Large intestine (tissue), 12 donors: Measurements from ENCODE around the gene APLF. TPM values are rescaled to one million over a fixed set of nuclear protein-coding genes. Genes with fewer than 3 reads are reported as not detected.

Experiments
- DNase-seq, 2 donors: peaks; one replicate each; pipeline versions ENCODE4 v3.0.0 to v3.0.0-alpha.2; 2013
- H3K27ac ChIP-seq: one replicate; pipeline ENCODE4 v1.5.1; 2013; ENCODE audit warnings: low read length
- H3K27me3 ChIP-seq: 2 replicates; pipeline ENCODE4 v1.6.1; 2013; ENCODE audit warnings: low read length; ENCODE audit not compliant: control insufficient read depth, insufficient read depth
- H3K36me3 ChIP-seq: 2 replicates; pipeline ENCODE4 v1.6.1; 2013; ENCODE audit warnings: low read length; ENCODE audit not compliant: control insufficient read depth, insufficient read depth
- H3K4me1 ChIP-seq: one replicate; pipeline ENCODE4 v1.6.1; 2013; ENCODE audit warnings: low read length; ENCODE audit not compliant: control insufficient read depth, insufficient read depth
- H3K4me3 ChIP-seq: one replicate; pipeline ENCODE4 v1.5.1; 2013; ENCODE audit warnings: low read length
- H3K9me3 ChIP-seq: one replicate; pipeline ENCODE4 v1.6.1; 2013; ENCODE audit warnings: mild to moderate bottlenecking, low read depth, low read length, moderate library complexity; ENCODE audit not compliant: control insufficient read depth
- WGBS: methylation state at CpG from one replicate; pipeline ENCODE4 v1.1.5; 2013; ENCODE audit warnings: low lambda C conversion rate; ENCODE audit not compliant: insufficient coverage; 5-methylcytosine and 5-hydroxymethylcytosine counted together
- long read RNA-seq, 11 donors: transcript quantifications; one replicate each; lab custom pipeline, GENCODE V29; 2026
- polyA plus RNA-seq: library from polyadenylated mRNA; unstranded; fragments of 120-200 nt; gene quantifications from one replicate; pipeline ENCODE4 v1.2.1, GENCODE V29; 2013

APLF gene, protein sequence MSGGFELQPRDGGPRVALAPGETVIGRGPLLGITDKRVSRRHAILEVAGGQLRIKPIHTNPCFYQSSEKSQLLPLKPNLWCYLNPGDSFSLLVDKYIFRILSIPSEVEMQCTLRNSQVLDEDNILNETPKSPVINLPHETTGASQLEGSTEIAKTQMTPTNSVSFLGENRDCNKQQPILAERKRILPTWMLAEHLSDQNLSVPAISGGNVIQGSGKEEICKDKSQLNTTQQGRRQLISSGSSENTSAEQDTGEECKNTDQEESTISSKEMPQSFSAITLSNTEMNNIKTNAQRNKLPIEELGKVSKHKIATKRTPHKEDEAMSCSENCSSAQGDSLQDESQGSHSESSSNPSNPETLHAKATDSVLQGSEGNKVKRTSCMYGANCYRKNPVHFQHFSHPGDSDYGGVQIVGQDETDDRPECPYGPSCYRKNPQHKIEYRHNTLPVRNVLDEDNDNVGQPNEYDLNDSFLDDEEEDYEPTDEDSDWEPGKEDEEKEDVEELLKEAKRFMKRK
- 2.0 TPM for polyA plus RNA-seq
- long read RNA-seq, donor 1, partial matches to known transcripts, result 0 of 2 reads
- long read RNA-seq, donor 1, other reads (novel, unspliced or antisense), result 0 of 2 reads
- long read RNA-seq, donor 2, result 0 reads
- long read RNA-seq, donor 3, result 0 reads
- long read RNA-seq, donor 4, result 0 reads
- long read RNA-seq, donor 5, result 0 reads
- long read RNA-seq, donor 6, partial matches to known transcripts, result 0 of 1 reads
- long read RNA-seq, donor 6, other reads (novel, unspliced or antisense), result 0 of 1 reads
- long read RNA-seq, donor 7, result 0 reads
- long read RNA-seq, donor 8, partial matches to known transcripts, result 0 of 1 reads
- long read RNA-seq, donor 8, other reads (novel, unspliced or antisense), result 0 of 1 reads
- long read RNA-seq, donor 9, result 0 reads
- long read RNA-seq, donor 10, result 0 reads
- long read RNA-seq, donor 11, result 0 reads

DNA sequence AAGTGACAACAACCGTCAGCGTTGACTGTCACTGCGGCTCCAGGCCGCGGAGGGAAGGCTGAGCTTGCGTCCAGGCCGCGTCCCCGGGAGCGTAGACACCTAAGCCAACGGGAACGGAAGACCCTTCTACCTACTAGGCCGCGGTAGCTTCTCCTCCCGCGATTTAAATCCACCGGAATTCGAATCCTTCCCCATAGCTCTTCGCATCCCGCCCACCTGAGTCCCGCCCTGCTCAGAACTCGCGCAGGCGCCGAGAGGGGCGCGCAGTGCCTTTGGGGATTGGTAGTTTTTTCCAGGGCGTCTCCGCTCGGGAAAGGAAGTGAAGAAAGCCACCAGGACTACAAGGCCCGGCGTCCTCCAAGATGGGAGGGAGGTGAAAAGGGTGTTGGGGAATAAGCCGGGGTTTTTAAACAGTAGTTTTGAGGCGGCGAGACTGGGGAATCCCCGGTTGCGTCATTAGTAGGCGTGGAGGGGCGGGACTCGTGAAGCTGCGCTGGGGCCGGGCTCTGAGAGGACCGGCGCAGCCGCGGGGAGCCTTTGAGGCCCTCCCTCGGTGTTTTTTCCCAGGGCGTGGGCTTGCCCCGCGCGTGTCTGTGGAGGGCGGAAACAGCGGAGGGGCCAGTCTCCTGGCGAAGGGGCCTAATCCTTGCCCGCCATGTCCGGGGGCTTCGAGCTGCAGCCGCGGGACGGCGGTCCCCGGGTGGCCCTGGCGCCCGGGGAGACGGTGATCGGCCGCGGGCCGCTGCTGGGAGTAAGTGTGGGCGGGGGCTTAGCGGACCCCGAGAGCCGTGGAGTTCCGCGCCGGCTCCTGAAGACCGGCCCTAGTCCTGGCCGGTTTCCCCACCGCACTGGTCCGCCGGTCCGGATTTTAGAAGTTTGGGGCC lies at the start of gene APLF, which contains the start of gene FBXO48:
Gene APLF (plus strand): TSS at position 509 of the 884 bp plus-strand sequence. CDS start 147 bp downstream, at position 656.
Gene FBXO48 (minus strand): TSS at position 218 of the 884 bp plus-strand sequence. CDS start 2,149 bp downstream, outside the sequence.
- H3K36me3 ChIP-seq, result no peaks in the 10 kb centered on the region
- no CpG with 5 or more reads among the region's 82 CpGs for WGBS
- H3K9me3 ChIP-seq, result no peaks in the 10 kb centered on the region
- no peaks in the 10 kb centered on the region for H3K27me3 ChIP-seq
- H3K27ac ChIP-seq, result peak within 1 kb of the TSS; percentile 85
- DNase-seq, result peak; percentile 99
- peaks cover 4% of the 10 kb centered on the region for H3K4me1 ChIP-seq
- H3K4me3 ChIP-seq, result peak within 1 kb of the TSS; percentile 90

DNA sequence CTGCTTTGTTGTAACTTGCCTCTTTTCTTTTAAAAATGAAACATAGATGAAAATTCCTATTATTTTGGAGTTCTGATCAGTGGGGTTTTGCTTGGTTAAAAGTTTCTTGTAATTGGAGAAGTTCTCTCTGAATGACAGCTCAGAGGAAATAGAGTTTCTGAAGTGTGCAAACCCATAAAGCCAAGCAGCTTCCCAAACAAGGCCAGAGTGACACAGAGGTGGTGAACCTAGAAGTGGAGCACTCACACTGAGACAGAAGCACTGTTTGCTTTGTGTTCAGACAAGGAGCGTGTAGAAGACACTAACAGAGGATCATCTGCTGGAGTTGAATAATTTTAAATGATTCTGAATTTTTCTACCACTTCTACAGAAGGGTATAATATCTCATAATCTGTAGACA lies 49.5 kb upstream of the APLF start:
- Histone ChIP-seq H3K27ac (no peak overlapping the region), H3K4me1 (no peaks in the 10 kb centered on the region), H3K36me3 (no peaks in the 10 kb centered on the region), H3K9me3 (no peaks in the 10 kb centered on the region), H3K4me3 (no peak overlapping the region), H3K27me3 (no peaks in the 10 kb centered on the region)
- no peak for DNase-seq
- WGBS, result no CpG with 5 or more reads among the region's 1 CpG

DNA sequence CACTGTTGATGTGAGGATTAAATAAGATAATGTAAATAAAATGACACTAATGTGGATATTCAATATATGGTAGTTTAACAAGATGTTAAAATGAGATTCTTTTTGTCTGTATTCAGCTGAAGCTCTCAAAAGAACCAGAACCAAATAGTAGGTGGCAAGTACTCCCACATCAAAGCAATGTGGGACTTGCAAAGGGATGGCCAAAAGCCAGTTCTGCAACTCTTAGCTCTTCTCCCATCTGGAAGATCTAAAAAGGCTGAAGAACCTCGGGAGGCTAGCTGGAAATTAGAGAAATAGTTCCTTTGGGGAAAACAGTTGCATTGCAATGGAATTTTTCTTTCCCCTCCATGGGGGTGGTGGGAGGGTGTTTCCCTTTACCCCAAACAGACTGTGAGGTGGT lies 49.0 kb upstream of the APLF start:
- Histone ChIP-seq H3K9me3 (no peaks in the 10 kb centered on the region), H3K27ac (no peak overlapping the region), H3K4me1 (no peaks in the 10 kb centered on the region), H3K36me3 (no peaks in the 10 kb centered on the region), H3K4me3 (no peak overlapping the region), H3K27me3 (no peaks in the 10 kb centered on the region)
- no peak for DNase-seq
- WGBS, result no CpG with 5 or more reads among the region's 1 CpG

DNA sequence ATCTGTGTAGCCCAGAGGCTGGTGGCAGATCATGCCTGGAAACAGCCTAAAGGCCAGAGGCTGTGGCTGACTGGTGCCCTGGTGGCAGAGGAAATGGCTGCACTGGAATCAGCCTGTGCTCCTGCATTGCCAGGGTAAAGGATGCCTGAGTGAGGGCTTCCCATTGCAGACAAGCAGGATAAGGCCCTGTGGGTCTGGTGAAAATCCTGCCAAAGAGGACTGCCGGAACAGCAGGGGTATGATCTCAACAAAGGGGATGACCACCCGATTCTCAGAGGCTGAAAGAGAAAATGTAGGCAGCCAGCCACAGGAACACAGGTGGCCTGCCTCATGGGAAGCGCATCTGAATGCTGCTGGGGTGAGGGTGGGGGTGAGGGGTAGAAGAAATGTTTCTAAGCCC lies 48.5 kb upstream of the APLF start:
- H3K4me1 ChIP-seq, result no peaks in the 10 kb centered on the region
- no CpG with 5 or more reads among the region's 3 CpGs for WGBS
- H3K36me3 ChIP-seq, result no peaks in the 10 kb centered on the region
- no peaks in the 10 kb centered on the region for H3K27me3 ChIP-seq
- no peak for DNase-seq
- H3K4me3 ChIP-seq, result no peak overlapping the region
- H3K9me3 ChIP-seq, result no peaks in the 10 kb centered on the region
- no peak overlapping the region for H3K27ac ChIP-seq

DNA sequence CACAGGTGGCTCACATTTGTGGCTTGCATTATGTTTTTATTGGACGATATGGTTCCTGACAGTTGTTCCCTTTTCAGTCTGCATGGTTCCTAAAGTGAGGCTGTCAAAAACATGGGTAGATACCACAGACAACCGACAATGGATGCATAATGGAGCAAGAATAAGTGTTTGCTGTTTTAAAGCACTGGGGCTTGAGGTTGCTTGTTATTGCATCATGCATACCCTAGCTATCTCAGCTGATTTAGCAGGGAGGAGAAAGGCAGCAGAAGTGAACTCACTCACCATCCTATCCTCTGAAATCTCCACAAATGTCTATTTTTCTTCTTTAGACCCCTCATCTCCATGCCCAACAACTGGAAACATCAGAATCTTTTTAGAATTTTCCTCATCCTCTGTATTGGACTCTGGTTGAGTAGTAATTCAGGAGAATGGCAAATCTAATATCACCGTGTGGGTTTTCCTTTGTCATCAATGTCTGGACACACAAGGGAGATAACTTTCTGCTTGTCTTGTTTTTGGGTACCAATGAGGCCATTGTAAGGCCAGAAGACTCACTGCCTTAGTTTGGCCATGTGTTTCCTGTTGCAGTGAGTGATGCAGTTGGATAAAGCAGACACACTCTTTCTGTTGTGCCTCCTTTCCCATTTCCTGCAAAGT lies 47.0 kb upstream of the APLF start:
- 40% methylated on average over 1 of the region's 3 CpGs for WGBS
- DNase-seq, result no peak
- H3K9me3 ChIP-seq, result no peaks in the 10 kb centered on the region
- no peak overlapping the region for H3K4me3 ChIP-seq
- no peak overlapping the region for H3K27ac ChIP-seq
- H3K4me1 ChIP-seq, result no peaks in the 10 kb centered on the region
- no peaks in the 10 kb centered on the region for H3K27me3 ChIP-seq
- H3K36me3 ChIP-seq, result no peaks in the 10 kb centered on the region

DNA sequence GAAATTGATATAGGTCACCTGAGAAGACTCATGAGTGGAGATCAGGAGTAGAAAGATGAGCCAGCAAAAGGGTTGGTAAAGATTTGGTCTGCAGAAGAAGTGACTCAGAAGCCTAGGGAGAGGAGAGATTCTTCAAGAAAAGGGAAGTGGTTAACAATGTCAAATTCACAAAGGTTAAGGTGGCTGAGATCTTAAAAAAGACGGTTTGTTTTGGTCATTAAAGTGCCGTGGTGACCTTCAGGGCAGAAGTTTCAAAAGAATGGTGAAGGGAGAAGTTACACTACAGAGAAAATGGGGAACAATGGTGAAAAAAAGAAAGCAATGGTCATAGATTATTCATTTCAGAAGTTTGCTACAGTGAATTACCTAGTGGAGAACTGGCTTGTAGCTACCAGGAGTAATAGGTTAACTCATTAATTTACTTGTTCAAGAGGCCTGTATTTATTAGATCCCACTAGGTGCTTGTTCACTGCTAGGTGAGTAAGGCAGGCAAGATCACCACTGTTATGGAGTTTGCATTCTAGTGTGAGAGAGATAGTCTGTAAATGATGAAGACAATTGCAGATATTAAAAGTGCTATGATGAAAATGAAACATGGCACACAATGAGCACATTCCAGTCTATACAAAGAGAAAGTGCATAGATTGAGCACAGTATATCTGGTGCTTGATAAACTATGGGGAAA lies 43.3 kb upstream of the APLF start:
- Histone ChIP-seq H3K4me3 (no peak overlapping the region), H3K27me3 (no peaks in the 10 kb centered on the region), H3K9me3 (no peaks in the 10 kb centered on the region), H3K36me3 (no peaks in the 10 kb centered on the region), H3K27ac (no peak overlapping the region), H3K4me1 (no peaks in the 10 kb centered on the region)
- 71% methylated on average over 1 of the region's 2 CpGs for WGBS
- no peak for DNase-seq

DNA sequence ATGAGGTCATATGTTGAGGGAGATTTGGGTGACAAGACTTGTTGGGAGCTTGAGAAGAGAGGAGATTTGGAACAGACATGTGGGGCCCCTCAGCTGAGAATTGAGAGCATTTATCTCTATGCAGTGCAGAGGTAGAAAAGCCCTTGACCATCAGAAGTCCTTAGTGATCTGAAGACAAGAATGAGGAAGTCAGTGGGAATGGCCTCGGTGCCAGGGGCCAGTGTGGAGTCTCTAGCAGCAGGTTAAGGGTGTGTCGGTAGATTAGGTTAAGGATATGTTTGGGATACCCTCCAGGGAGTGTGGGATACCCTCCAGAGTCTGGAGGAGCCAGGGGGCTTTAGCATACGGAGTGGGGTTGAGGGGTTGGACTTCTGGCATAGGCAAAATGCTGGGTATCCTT lies 41.9 kb upstream of the APLF start:
- H3K4me3 ChIP-seq, result no peak overlapping the region
- WGBS, result no CpG with 5 or more reads among the region's 3 CpGs
- no peaks in the 10 kb centered on the region for H3K36me3 ChIP-seq
- no peak for DNase-seq
- no peak overlapping the region for H3K27ac ChIP-seq
- H3K27me3 ChIP-seq, result no peaks in the 10 kb centered on the region
- H3K9me3 ChIP-seq, result no peaks in the 10 kb centered on the region
- H3K4me1 ChIP-seq, result no peaks in the 10 kb centered on the region

DNA sequence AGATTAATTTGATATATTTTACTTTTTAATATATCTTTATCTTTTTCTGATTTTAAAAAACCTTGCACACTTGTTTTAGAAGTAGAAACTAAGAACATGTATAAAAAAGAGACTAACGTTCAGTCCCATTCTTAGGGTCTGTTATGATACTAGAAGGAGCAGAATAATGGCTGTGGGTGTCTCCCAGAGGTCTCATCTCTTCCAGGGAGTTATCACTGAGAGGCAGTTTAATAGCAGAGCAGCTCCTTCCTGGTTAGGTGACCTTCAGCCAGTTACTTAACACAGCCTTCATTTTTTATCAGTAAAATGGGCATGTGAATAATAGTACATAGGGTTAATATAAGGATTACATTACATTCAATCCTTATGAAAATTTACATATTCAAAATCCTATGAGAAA lies 40.9 kb upstream of the APLF start:
- Histone ChIP-seq H3K27ac (no peak overlapping the region), H3K36me3 (no peaks in the 10 kb centered on the region), H3K27me3 (no peaks in the 10 kb centered on the region), H3K9me3 (no peaks in the 10 kb centered on the region), H3K4me3 (no peak overlapping the region), H3K4me1 (no peaks in the 10 kb centered on the region)
- WGBS, result 100% methylated on average over 1 of the region's 1 CpG
- no peak for DNase-seq

DNA sequence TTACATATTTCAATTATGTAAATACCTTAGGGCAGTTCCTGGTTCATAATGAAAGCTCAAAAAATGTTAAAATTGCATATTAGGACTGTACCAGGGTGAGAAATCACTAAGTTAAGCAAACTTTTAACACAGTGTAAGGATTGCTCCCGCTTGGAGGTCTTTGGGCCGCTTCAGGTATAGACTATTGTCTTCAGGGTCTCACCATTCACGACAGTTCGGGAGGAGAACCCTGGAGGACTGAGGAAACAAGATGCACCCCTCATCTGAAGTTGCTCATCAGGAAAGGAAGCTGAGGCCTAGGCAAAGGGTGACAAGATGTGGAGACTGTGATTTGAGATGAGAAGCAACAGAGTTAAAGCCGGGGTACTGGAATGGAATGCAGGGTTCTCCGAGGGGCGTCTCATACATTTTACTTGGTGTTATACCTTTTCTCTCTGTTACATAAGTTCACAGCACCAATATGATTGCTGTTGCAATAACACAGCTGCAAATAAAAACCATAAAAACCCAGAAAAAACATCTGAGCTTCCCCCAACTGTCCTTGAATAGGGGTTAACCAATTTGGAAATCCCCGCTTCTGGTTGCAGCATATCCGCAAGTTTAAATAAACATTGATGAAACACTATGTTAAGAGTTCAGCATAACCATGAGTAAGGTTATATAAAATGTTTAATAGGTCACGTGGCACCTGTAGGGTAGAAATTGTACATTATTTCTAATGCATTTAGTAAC lies 40.4 kb upstream of the APLF start:
- no CpG with 5 or more reads among the region's 10 CpGs for WGBS
- H3K27me3 ChIP-seq, result no peaks in the 10 kb centered on the region

More for the DNA sequence above, 40.4 kb upstream of the APLF start:
- no peaks in the 10 kb centered on the region for H3K9me3 ChIP-seq
- no peak for DNase-seq
- H3K4me3 ChIP-seq, result no peak overlapping the region
- no peaks in the 10 kb centered on the region for H3K36me3 ChIP-seq
- no peaks in the 10 kb centered on the region for H3K4me1 ChIP-seq
- H3K27ac ChIP-seq, result no peak overlapping the region
